OCI-LY3 (cell line): ENCODE measurements around the gene SYT6.

Experiments
- CTCF ChIP-seq: fragments of 200-600, 300-600 bp; sonication (generic); IDR thresholded peaks from 2 replicates; pipeline ENCODE4 v1.5.1; 2014; ENCODE audit warnings: antibody characterized with exemption, low read length, low read depth
- EZH2phosphoT487 ChIP-seq: fragments of 200-600 bp; shearing (Covaris generic); IDR thresholded peaks from 2 replicates; pipeline ENCODE4 v1.6.1; 2018; ENCODE audit warnings: antibody characterized with exemption, mixed run types, low read depth

GRCh38 chr1:114077188-114077587, 76.5 kb downstream of the SYT6 start:
- no peak for TF ChIP-seq CTCF
- TF ChIP-seq EZH2phosphoT487: no peak
